GM08714 (cell line): ENCODE results near the gene SLC9A3.
"Not testable (repeated sequence)": the region's sequence is repeated elsewhere in the genome, so short reads cannot be mapped to it uniquely, and the experiment has no call there.

Source experiments
- H3K4me3 ChIP-seq: fragments of 200-500 bp; sonication (Bioruptor generic); 2 replicates; pipeline ENCODE4 v1.5.1; 2014; ENCODE audit warnings: mild to moderate bottlenecking, low read length, inconsistent platforms
- ZNF274 ChIP-seq: IDR thresholded peaks from 2 replicates; pipeline ENCODE4 v1.6.1; 2012; ENCODE audit warnings: mild to moderate bottlenecking, low read depth, low read length

The SLC9A3 gene

DNA sequence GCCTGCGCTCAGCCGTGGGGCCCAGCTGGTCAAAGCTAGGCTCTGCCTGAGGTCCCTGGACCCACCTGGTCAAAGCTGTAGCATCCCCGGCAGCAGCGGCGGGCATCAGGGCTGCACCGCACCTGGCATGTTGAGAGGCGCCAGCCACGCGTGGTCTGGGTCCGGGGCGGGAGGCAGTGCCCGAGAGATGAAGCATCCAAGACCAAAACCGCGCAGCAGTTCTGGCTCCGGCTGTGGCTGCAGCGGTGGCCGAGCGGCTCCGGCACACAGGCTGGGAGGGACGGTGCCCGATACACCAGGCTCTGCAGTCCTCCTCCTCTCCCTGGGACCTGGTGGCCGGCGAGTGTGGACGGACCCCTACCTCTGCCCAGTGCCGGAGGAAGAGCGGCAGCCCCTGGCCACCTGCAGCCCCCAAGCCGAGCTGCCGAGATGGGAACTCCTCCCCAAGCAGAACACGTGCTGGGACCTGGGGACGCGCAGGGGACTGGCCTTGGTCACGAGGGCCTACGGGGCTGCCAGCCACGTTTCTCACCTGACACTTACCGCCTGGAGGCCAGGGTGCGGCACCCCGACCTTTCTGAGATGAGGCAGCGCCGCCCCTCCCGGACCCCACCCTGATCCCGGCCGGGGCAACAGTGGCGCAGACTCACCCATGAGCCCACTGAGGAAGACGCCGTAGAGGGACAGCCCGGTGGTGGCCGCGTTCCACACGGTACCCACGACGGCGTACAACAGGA, 33.0 kb downstream of the SLC9A3 start:
- no peak for TF ChIP-seq ZNF274
- no peak overlapping the region for H3K4me3 ChIP-seq

DNA sequence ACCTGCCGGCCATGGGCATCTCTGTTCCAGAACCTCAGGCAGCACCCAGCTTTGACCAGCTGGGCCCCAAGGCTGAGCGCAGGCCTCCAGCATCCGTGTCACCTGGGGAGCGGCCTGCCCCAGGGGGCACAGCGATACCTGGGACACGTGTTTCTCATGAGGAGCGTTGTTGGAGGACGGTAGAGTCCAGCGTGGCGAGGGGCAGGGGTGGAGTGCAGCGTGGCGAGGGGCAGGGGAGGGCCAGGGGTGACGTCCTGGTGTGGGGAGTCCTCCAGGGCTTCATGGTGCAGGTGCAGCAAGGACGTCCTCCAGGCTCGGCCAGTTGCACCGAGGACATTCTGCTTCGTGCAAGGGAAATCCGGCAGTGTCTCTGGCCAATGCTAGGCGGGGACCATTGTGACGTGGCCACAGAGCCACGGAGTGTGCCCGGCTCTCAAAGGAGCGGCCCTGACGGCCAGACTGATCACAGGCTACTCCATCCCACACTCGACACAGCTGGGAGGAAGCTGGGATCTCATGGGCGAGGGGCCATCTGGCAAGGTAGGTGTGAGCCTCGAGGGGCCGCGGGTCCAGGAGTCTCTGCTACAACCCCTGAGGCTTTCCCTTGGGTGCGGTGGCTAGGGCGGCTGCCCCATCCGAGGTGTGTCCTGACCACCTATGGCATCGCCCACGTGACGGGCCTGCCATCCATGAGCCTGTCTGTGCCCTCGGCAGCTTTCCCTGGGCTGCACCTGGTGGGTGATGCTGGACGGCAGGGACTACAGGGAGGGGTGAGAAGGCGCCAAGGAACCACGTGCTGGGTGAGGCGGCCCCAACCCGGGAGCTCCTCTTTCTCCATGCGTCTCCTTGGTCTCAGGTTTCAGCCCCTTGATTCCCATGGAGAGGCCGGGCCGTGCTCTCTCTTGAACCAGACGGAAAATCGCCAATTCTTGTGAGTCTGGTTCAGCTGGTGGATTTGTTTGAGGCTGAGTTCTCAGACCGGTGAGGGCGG, 33.8 kb downstream of the SLC9A3 start:
- no peak for TF ChIP-seq ZNF274
- no peak overlapping the region for H3K4me3 ChIP-seq

DNA sequence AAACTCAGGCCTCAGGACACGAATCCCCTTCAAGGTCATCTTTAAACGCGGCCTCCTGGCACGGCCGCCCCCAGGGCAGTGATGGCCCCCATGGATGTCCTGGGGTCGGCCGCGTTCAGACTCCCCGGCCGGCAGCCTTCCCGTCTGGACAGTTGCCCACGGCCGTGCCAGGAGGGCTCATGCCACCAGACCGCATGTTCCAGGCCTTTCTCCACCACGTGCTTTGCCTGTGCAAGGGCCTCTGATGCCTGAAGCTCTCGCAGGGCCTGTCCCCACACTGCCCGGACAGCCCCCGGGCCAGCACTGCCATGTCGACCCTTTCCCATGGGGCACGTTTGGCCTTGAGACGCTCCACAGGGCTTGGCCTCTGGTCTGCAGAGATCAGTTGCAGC, 34.6 kb downstream of the SLC9A3 start:
- no peak overlapping the region for H3K4me3 ChIP-seq
- TF ChIP-seq ZNF274 = no peak

DNA sequence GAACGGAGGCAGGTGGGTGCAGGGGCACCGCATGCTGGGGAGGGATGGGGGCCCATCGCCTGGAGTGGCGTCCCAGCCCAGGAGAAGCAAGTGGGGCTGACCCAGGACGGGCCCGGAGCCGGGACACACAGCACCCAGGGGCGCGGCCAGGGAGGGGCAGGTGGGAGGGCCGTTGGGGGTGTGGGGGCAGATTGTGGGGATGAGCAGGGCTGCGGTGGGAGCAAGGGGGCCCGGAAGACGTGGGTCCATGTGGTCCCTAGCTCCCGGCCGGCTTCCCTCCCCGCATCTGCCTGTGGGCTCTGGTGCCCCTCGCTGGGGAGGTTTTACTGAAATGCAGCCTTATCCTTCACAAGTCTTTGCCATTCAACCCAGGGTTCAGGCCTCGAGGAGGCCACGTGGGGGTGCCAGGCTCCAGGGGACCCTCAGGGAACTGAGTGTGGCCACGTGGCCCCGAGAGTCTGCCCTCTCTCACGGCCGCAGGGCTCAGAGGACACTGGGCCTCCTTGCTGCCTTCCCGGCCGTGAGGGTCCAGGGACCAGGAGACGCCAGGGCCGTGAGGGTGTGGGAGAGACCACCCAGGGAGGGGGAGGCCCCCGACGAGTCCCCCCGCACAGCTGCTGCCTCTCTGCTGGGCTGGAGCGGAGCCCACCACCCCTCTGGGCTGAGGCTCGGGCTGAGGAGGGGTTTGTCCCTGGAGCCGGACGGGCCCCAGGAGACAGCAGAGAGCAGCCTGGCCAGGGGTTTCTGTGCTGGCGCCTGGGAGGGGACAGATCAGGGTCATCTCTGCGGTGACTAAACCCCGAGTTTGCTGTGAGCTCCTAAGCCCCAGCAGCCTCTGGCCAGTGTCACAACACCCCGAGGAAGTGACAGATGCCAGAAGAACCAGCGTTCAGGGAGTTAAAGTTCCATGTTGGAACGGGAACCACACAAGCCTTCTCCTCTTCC, 35.2 kb downstream of the SLC9A3 start:
- no peak for TF ChIP-seq ZNF274
- H3K4me3 ChIP-seq = no peak overlapping the region

DNA sequence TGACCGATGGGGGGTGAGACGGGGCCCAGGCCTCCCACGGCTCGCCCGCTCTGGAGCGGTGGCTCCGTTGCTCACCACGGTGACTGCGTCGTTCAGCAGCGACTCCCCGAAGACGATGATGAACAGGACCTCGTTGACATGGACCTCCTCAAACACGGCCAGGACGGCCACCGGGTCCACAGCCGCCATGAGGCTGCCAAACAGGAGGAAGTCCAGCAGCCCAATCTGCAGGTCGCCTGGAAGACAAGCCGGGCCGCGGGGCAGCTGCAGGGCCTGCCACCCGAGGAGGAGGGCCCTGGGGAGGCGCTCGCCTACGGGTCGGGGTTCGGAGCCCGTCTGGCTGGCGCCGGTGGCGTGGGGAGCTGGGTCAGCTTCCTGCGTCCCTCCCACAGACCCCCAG, 36.0 kb downstream of the SLC9A3 start:
- no peak overlapping the region for H3K4me3 ChIP-seq
- no peak for TF ChIP-seq ZNF274

DNA sequence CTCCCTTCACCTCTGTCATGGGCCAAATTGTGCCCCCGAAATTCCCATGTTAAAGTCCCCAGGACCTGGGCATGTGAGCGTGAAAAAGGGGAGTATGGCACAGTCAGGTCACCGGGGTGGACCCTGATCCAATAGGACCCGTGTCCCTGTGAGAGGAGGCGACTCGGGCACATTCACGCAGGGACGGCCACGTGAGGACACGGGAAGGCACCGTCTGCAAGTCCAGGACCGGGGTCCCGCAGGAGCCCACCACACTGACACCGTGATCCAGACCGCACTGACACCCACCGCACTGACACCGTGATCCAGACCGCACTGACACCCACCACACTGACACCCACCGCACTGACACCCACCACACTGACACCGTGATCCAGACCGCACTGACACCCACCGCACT, 37.7 kb downstream of the SLC9A3 start:
- H3K4me3 ChIP-seq = not testable (repeated sequence)

DNA sequence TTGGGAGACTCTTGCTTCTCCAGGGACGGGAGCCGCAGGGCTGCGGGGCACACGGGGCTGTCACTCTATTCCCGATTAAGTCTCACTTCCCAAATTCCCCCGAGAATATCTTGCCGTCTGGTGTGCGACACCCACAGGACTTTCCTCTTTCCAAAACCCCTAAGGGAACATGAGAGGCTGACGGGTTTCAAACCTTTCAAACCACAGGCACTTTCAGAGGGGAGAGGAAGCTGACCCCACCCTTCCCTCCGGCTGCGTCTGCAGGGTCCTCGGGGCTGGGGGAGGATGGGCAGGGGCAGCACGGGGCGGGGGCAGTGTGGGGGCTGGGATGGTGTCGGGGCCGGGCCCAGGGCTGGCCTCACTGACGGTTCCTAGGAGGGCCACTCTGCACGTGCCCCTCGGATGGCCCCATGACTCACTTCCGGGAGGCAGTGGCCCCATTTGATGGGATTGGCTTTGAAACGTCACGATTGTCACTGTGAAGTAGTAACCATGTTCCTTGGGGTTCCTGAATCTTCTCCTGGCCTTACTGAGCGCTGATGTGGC, 38.2 kb downstream of the SLC9A3 start:
- no peak for TF ChIP-seq ZNF274
- H3K4me3 ChIP-seq = no peak overlapping the region

DNA sequence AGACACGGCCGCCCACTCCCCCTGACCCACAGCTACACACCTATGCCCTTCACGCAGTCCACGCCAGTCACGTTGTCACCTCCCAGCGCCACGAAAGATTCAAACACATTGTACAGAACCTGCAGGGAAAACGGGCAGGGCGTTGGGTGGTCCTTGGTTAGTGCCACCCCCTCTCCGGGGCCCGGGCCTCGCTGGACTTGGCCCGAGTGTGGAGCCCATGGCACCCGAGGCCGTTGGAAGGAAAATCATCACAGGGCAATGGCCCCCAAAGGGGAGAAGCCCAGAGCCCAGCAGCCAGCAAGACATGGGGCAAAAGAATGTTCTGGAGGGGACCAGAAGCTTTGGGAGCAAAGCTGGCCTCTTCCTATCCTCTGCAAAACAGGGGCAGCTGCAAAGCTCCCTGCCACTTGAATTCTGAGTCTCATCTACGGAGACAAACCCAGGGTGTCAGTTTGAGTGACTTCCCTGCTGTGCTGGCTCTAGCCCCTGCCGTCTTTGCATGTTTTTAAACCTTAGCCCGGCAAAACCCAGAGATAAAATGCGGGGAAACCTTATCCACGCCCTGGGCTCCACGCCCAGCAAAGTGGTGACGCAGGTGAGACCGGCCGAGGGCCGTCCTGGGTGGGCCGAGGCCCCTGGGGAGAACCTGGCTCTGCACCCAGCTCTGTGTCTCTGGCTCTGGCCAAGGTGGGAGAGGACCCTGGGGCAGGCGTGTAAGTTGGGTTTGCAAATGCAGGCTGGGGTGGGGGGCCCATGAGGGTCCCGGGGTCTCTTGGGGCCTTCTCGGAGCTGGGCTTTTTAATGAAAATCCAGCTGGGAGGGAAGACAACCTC, 38.9 kb downstream of the SLC9A3 start:
- no peak for TF ChIP-seq ZNF274
- no peak overlapping the region for H3K4me3 ChIP-seq

DNA sequence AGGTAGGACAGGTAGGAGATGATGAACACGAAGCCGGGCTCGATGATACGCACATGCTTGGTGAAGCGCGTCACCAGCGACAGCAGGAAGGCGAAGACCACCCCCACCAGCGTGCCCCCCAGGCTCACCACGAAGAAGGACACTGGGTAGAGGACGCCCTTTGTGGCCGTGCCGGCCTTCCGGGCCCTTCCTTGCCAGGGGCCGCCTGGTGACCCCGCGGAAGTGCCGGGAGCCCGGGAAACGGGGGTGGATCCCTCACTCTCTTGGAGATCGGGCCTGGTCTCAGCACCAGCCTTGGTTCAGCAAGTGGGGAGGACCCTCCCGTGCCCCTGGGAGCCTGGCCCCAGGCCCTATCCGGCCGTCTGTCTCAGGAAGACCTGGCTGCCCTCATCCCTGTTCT, 39.7 kb downstream of the SLC9A3 start:
- no peak for TF ChIP-seq ZNF274
- H3K4me3 ChIP-seq = no peak overlapping the region

DNA sequence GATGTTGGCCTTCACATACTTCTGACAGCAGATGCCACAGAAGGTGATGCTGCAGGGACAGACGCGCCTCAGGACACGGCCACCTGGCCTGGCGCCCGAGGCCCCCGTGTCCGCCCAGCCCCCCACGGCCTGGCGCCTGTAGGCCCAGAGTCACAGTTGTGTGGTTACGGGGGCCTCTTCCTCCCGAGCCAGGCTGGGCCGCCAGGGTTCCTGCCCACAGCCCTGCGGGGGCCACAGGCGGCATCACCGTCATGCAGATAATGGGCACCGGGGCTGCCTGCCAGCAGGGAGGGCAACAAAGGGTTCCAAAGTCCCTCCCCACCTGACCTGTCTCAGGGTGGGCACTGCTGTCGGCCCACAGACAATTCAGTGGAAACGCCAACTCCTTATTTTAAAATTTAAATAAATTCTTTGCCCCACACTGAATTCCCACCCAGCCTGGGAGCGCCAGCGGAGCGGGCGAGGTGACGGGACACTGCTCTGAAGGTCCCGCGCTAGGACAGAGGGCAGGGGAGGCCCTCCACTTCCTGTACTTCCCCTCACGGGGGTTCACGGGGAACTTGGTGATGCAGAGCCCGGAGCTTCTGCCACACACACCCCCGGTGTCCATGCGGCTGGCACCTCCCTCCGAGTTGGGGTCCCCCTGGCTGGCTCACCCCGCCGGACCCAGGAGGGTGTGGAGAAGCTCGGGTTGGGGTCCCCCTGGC, 40.7 kb downstream of the SLC9A3 start:
- no peak for TF ChIP-seq ZNF274
- H3K4me3 ChIP-seq = no peak overlapping the region

DNA sequence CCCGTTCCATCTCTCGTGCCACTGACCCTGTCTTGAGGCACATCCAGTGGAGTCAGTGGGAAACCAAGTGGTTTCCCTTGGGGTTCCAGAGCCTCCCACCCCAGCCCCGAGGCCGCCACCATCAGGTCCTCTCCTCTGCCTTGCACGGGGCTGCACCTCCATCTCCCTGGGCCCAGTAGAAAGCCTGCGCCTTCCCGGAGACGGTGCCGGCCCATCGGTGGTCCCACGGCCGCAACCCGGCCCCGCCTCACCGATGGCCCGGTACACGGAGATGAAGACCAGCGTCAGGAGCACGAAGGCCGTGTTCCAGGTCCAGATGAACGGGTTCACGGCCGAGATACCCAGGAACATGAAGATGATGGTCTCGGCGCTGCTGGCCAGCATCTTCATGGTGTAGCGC, 41.2 kb downstream of the SLC9A3 start:
- TF ChIP-seq ZNF274 = no peak
- H3K4me3 ChIP-seq = no peak overlapping the region

DNA sequence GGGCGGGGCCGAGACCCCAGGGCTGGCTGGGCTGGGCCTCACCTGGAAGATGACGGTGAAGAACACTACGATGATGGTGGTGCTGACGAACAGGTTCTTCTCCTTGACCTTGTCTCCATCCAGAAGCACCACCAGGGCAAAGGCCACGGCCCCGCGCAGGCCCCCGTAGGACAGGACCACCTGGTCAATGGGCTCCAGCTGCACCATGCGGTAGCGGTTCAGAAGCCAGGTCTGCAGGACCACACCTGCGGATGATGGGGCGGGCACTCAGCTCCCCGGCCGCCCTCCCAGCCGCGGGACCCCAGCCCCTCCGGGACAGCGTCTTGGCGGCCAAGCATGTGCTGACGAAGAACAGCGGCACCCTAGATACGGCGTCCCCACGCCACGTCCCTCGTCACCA, 41.7 kb downstream of the SLC9A3 start:
- no peak for TF ChIP-seq ZNF274
- H3K4me3 ChIP-seq = no peak overlapping the region
